IPS-11a (cell line): Measurements from ENCODE around the gene TXNDC2.
"Not testable (repeated sequence)": the region's sequence is repeated elsewhere in the genome, so short reads cannot be mapped to it uniquely, and the experiment has no call there.

Experiments
- H3K4me3 ChIP-seq: one replicate; pipeline ENCODE4 v1.5.1; 2013; ENCODE audit warnings: low read depth, low read length, control low read depth

The TXNDC2 gene

DNA sequence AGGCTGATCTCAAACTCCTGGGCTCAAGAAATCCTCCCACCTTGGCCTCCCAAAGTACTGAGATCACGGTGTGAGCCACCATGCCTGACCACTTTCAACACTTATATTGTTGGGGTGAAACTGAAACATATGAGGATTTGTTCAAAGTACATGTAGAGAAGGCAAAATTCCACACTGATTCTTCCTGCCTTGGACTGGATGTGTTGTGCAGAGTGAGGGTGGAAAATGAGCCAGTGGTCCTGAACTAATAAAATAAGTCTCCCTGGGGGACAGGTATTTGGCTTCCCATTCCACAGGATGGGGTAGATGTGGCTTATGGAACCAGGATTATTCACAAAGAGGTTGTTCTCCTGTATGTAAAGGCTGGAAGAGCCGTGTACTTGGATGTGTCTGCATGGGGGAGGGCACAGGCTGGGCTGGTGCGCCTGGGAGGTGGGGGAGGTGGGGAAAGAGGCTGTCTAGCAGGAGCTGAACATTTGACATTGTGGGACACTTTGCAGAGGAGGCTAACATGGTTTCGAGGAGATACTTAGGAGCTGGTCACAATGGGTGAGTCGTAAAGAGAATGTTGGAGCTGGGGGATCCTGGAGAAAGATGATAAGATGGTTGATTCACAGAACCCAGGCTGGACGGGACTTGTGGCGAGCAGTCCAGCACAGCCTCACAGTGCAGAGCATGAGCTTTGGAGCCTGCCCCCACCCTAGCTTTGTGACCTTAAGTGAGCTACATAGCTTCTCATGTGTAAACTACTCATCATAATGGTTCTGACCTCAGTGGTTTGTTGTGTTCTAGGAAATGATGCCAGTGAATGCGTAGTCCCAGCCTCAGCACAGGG is at the start of gene TXNDC2:
TXNDC2 (plus strand) TSS at position 804 of the 835 bp plus-strand sequence. CDS start 708 bp downstream, outside the sequence.
- no peak within 1 kb of the TSS for H3K4me3 ChIP-seq

DNA sequence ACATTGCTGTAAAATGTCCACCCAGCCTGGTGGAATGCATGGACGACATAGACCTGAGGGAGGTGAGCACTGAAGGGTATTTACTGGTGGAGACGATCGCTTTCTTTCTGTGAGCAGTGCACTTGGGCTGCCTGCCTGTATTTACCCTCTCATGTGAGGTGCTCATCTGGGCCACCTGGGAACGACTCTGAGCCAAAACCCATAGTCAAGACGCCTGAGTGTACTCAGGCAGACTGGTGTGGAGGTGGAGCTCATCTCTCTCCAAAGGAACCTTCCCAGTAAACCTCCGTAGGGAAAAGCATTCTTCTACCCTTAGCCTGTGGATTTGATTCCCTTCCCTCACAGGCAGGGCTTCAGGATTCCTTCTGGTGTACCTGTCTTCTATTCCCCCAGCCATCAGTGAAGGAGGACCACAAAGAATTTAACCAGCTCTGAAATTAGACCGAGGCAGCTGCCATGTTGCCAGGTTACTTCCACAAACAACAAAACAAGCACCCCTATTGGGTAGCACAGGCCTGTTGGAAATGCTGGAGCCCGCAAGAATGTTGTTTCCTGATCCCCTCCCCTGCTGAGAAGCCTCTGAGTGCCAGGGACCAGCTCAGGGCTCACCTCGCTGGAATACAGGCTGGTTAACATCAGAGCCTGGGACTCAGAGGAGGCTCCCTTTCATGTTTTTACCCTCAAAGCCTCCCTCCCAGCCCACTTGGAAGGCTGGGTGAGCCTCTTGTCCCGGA is 47.5 kb upstream of the TXNDC2 start:
- H3K4me3 ChIP-seq: no peak overlapping the region

DNA sequence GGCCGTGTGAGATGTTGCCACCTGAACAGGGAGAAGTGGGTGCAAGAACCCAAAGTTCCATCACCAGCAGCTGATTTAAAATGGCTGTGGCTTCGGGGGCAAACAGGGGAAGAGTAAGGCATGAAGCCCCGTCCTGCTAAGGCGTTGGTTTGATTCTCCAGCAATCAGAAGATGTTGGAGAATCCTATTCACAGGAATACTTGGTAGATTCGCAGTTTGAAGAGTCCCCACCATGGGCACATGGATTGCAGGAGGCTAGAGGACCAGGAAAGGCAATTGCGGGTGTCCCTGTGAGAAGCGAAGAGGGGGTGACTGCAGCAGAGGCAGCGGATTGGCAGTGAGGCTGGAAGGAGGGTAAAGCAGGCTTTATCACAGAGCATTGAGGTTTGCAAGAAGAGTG is 46.6 kb upstream of the TXNDC2 start:
- no peak overlapping the region for H3K4me3 ChIP-seq

GRCh38 chr18:9839853-9840252 is 45.9 kb upstream of the TXNDC2 start:
- H3K4me3 ChIP-seq: no peak overlapping the region

DNA sequence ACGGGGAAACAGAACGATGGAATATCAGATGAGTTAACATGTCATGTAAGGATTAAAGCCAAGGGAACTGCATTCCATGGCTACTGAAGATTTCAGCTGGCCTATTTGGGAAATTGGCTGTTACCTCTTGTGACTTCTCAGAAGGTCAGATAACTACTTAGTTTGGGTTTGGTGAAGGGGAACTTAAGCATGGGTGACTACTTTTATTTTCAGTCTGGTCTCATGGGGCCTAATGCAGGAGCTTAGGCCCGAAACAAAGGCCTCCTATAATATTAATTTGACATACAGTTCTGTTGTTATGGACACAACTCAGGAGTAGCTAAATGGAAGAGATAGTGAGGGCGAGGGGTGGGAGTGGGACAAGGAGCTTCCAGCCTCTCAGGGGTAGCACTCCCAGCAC is 44.0 kb upstream of the TXNDC2 start:
- no peak overlapping the region for H3K4me3 ChIP-seq

DNA sequence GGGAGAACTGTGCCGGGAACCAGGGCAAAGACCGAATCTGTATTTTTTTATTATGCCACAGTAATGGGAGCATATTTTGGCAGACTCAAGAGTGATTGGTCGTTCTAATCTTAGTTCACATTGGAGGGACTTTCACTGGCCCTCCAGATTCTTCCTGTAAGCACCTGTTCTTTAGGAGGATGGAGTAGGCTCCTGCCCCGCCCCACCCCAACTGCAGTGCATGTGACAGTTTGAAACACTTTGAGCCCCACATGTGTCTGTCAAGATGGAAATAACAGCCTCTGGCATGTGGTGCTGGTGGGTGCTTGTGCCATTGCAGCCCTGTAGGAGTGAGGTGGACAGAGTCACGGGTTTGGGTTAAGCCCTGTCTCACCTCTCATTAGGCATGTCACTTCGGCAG is 43.3 kb upstream of the TXNDC2 start:
- H3K4me3 ChIP-seq: no peak overlapping the region

DNA sequence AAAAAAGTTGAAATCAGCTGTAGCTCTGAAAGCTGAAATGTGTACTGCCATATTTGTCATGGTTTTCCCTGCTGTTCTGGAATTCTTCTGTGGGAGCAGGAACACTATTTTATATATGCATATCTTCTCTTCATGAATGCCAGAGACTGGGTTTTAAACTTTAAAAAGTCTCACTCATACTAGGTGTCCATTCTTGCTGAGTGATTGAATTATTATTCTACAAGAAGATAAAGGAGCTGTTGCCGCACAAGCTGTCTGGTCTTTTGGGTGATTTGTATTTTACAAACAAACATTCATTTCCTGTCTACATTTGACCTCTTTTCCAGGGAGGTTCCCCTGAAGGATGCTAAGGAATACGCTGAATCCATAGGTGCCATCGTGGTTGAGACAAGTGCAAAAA is 40.5 kb upstream of the TXNDC2 start:
- H3K4me3 ChIP-seq: no peak overlapping the region

DNA sequence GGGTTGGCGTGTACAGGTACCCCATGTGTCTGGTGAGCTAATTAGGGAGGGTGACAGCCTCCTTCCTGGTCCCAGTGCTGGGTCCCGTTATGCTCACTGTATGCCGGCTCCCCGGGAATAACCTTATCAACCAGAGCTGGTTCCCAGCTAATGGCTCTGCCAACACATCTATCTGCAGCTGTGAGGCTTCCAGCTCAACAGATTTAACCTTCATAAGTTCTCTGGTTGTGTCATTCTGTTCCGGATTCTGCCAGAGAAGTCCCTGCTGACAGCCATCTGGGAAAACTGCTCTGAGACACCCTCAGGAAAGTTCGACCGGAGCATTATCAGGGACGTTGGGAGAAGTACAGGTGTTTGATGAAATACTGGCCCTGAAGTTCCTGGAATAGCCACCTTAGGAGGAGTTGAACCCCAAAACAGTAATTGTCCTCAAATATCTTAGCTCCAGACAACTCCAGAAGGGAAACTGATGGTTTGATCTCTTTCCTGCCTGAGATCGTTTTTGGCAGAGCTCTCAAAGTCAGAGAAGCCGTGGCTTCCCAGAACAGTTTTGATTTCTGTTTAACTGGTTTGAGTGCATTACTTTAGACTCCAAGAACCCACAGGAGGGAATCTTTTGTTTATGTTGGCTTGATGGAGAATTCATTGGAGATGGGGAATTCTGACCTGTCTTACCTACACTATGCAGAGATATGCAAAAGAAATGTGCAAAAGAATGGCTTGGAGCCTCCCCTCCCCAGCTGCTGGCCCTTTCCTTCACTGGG is 39.4 kb upstream of the TXNDC2 start:
- no peak overlapping the region for H3K4me3 ChIP-seq

DNA sequence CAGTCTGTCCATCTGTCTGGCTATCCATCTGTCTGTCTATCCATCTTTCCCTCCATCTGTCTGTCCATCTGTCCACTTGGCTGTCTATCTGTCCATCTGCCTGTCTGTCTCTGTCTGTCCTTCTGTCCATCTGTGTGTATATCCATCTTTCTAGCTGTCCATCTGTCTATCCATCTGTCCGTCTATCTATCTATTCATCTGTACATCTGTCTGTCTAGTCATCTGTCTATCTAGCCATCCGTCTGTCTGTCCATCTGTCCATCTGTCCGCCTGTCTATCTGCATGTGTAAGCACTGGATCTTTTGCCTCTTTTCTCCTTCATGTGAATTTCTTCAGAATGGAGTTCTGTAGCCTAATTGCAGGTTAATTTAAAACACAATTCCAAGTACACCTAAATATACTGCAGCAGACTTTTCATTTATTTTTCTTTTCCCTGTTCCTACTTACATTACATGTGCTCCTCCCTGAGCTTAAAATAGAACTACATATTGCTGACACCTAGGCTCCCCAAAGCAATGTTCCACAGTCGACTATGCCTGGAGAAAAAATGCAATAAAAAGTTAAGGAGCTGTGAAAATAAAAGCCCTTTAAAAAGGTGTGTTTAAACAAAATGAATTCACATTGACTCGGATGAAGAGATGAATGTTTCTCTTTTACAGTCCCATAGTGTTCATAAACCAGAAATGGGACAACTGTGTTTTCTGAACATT is 37.4 kb upstream of the TXNDC2 start:
- no peak overlapping the region for H3K4me3 ChIP-seq

GRCh38 chr18:9849407-9850283 is 36.1 kb upstream of the TXNDC2 start:
- H3K4me3 ChIP-seq: no peak overlapping the region

DNA sequence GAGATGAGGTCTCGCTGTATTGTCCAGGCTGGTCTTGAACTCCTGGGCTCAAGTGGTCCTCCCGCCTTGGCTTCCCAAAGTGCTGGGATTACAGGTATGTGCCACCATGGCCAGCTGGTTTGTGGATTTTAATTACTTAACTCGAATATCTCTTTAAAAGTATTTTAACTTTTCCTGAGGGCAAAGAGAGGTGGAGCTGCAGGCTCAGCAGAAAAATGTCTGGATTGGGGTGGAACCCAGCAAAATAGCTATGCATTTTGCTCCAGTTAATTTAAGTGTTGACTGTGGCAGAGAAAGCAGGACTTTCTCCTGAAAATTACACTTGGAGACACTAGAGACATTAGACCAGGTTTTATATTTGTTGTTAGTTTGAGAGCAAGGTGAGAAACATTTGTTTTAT is 35.5 kb upstream of the TXNDC2 start:
- no peak overlapping the region for H3K4me3 ChIP-seq

DNA sequence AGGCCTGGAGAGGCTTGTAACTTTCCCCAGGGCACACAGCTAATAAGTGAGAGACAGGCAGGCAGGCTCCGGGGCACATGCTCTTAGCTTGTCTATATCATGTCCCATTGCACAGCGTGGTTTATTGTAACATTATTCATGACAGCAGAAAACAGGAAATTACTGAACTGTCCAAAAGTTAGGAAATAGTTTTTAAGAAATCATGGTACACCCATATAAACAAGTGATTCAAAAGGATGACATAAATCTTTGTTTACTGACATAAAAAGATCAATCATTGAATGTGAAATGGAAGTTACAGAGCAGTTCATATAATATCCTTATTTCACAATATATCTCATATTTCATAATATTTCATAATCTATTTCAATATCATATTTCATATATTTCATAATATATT is 34.3 kb upstream of the TXNDC2 start:
- no peak overlapping the region for H3K4me3 ChIP-seq

DNA sequence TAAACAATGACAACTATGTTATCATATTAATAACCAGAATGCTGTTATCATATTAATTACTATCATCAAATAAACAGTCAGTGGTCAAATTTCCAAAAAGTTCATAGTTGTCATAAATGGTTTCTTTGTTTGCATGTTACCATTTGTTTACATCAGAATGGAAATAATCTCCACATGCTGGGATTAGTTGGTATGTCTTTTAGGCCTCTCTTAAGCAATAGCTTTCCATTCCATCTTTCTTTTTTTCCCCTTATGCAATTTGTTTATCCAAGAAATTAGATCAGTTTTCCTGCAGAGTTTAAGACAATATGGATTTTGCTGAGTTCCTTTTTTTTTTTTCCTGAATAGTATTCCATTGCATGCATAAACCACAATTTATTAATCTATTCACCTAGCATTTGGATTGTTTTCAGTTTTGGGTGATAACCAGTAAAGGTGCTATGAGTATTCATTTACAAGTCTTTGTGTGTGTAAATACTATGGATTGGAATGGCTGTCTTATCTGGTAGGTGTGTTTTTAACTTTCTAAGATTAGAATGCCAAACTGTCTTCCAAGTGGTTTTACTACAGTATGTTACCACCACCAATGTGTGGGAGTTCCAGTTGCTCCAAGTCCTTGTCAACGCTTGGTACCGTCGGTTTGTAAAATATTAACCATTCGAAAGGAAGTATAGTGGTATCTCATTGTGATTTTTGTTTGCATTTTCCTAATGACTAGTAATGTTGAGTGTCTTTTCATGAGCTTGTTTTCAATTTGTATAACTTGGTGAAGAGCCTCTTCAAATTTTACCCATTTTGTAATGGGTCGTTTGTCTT is 33.3 kb upstream of the TXNDC2 start:
- no peak overlapping the region for H3K4me3 ChIP-seq

GRCh38 chr18:9854801-9855676 is 30.7 kb upstream of the TXNDC2 start:
- no peak overlapping the region for H3K4me3 ChIP-seq

GRCh38 chr18:9855681-9856080 is 30.1 kb upstream of the TXNDC2 start:
- H3K4me3 ChIP-seq: no peak overlapping the region

DNA sequence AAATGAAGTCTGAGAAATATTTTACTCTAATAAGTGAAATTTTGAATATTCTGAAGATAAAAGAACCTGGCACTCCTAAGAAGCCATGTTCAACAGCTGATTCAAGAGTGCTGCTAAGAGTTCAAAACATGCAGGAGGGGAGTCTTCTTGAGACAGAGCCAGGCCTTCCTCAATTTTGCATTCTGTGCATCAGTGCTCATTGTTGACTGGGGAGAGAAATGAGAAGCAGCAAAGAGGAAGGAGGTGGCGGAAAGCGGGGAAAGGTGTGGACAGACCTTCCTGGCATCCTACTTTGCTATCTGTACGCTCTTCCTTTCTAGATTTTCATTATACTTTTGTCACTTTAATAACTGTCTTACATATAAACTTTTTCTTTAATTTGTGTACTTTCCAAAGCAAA is 29.7 kb upstream of the TXNDC2 start:
- no peak overlapping the region for H3K4me3 ChIP-seq

GRCh38 chr18:9857479-9857998 is 28.2 kb upstream of the TXNDC2 start:
- not testable (repeated sequence) for H3K4me3 ChIP-seq

DNA sequence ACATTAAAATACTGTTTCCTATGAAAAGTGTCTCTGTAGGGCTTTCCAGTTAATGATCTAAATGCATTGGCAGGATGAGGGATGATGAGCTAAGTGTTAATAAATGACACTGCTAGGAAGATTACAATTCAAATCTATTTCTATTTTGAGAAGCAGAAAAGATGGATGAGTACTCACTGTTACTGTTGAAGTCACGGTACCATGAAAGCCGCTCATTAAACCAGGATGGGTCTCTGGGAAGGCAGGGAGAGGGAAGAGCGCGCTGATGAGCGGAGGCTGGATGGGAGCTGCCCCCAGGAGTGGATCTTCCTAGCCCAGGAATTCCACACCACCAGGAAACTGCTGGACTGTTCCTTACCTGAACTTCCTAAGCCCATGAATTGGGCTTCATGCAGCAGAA is 27.1 kb upstream of the TXNDC2 start:
- no peak overlapping the region for H3K4me3 ChIP-seq
